ENCODE data around the gene GNG7.
A peak's percentile ranks its signal among the peaks of the same experiment; 100 is the strongest.

DNA sequence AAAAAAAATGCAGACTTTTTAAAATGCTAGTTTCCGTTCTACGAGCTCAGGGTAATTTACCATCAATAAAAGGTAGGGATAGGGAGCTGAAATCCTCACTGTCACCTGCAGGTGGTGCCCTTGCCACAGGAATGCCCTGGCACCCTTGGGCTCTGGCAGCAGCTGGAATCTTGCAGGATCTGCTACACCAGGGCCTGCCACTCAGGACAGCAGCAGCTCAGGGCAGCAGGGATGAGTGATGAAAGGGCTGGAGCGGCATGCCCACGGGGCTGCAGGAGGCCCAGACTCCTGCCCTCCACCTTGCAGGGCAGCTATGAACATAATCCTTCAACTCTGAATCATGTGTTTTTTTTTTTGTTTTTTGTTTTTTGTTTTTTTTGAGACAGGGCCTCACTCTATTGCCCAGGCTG lies 54.0 kb downstream of the GNG7 start:
- TF ChIP-seq, protein P1, sequence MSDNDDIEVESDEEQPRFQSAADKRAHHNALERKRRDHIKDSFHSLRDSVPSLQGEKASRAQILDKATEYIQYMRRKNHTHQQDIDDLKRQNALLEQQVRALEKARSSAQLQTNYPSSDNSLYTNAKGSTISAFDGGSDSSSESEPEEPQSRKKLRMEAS (CRISPR knock-in tag; IDR thresholded peaks at IDR 0.05): no peak
- TF ChIP-seq, protein P2, sequence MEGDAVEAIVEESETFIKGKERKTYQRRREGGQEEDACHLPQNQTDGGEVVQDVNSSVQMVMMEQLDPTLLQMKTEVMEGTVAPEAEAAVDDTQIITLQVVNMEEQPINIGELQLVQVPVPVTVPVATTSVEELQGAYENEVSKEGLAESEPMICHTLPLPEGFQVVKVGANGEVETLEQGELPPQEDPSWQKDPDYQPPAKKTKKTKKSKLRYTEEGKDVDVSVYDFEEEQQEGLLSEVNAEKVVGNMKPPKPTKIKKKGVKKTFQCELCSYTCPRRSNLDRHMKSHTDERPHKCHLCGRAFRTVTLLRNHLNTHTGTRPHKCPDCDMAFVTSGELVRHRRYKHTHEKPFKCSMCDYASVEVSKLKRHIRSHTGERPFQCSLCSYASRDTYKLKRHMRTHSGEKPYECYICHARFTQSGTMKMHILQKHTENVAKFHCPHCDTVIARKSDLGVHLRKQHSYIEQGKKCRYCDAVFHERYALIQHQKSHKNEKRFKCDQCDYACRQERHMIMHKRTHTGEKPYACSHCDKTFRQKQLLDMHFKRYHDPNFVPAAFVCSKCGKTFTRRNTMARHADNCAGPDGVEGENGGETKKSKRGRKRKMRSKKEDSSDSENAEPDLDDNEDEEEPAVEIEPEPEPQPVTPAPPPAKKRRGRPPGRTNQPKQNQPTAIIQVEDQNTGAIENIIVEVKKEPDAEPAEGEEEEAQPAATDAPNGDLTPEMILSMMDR (IDR thresholded peaks at IDR 0.05): peak; percentile 94
- TF ChIP-seq NR2C2 (CRISPR knock-in tag; IDR thresholded peaks at IDR 0.05) (no peak), ATF1 (CRISPR knock-in tag; IDR thresholded peaks at IDR 0.05) (no peak), TCF7 (CRISPR knock-in tag; IDR thresholded peaks at IDR 0.05; ENCODE audit: low read depth) (no peak), ELF4 (CRISPR knock-in tag; IDR thresholded peaks at IDR 0.05; ENCODE audit: low read depth) (no peak)
- TF ChIP-seq, protein P3, sequence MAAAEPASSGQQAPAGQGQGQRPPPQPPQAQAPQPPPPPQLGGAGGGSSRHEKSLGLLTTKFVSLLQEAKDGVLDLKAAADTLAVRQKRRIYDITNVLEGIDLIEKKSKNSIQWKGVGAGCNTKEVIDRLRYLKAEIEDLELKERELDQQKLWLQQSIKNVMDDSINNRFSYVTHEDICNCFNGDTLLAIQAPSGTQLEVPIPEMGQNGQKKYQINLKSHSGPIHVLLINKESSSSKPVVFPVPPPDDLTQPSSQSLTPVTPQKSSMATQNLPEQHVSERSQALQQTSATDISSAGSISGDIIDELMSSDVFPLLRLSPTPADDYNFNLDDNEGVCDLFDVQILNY (CRISPR knock-in tag; IDR thresholded peaks at IDR 0.05): no peak
- TF ChIP-seq, protein P4, sequence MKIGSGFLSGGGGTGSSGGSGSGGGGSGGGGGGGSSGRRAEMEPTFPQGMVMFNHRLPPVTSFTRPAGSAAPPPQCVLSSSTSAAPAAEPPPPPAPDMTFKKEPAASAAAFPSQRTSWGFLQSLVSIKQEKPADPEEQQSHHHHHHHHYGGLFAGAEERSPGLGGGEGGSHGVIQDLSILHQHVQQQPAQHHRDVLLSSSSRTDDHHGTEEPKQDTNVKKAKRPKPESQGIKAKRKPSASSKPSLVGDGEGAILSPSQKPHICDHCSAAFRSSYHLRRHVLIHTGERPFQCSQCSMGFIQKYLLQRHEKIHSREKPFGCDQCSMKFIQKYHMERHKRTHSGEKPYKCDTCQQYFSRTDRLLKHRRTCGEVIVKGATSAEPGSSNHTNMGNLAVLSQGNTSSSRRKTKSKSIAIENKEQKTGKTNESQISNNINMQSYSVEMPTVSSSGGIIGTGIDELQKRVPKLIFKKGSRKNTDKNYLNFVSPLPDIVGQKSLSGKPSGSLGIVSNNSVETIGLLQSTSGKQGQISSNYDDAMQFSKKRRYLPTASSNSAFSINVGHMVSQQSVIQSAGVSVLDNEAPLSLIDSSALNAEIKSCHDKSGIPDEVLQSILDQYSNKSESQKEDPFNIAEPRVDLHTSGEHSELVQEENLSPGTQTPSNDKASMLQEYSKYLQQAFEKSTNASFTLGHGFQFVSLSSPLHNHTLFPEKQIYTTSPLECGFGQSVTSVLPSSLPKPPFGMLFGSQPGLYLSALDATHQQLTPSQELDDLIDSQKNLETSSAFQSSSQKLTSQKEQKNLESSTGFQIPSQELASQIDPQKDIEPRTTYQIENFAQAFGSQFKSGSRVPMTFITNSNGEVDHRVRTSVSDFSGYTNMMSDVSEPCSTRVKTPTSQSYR (CRISPR knock-in tag; IDR thresholded peaks at IDR 0.05): no peak

All from WTC11 (cell line).